ENCODE results near the gene NDUFAF8. TPM values are rescaled to one million over a fixed set of nuclear protein-coding genes. Genes with fewer than 3 reads are reported as not detected.

NDUFAF8 gene
- total RNA-seq, 2 donors from 2014 or later = 22.4 to 58.2 TPM

- Histone ChIP-seq H3K9me3 (no peaks in the 10 kb centered on the region), H3K27ac (no peak overlapping the region), H3K4me3 (no peak overlapping the region), H3K36me3 (no peaks in the 10 kb centered on the region), H3K9ac (ENCODE audit: low read depth in 2 of 2, low read length in 2 of 2) (no peak overlapping the region), H3K4me1 (peaks cover 5% of the 10 kb centered on the region), H3K27me3 (no peaks in the 10 kb centered on the region)
- intact Hi-C loops (cut with DNase I) = no loop called here
- TF ChIP-seq CTCF (IDR thresholded peaks at IDR 0.05) = no peak
- no peak for DNase-seq
These were observed 5.4 kb downstream of the NDUFAF8 start for GRCh38 chr17:81244358-81245023.

DNA sequence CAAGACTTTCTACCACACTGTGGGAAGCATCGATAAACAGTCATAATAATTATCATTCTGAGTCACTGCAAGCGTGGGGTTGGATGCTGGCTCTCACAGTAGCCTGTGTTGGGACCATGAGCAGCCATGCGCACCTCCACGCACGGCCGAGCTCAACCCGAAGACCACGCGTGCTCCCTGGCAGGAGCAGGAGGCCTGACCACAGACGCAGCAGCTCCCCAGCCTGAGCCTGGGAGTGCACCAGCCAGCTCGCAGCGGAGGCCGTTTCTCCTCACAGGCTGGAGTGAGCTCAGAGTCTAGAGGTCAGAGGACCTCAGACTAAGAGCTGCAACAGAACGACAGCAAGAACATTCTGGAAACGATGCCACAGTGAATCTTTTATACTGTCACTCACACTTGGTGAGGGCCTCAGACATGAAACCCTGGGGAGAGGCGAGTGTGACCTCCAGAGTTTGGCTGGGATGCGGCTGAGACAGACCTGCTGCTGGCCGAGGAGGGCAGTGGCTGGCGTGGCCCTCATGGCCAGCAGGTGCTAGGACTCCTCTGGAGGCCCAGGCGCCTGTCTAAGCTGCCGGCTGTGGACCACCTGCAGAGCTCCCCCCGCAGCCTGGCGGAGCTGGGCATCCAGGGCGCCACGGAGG is 6.0 kb downstream of the NDUFAF8 start:
- no peaks in the 10 kb centered on the region for H3K9me3 ChIP-seq
- H3K27me3 ChIP-seq = no peaks in the 10 kb centered on the region
- no peak overlapping the region for H3K9ac ChIP-seq (ENCODE audit: low read depth in 2 of 2, low read length in 2 of 2)
- TF ChIP-seq CTCF (IDR thresholded peaks at IDR 0.05) = no peak
- H3K27ac ChIP-seq = no peak overlapping the region
- DNase-seq = no peak
- intact Hi-C loops (cut with DNase I) = no loop called here
- H3K36me3 ChIP-seq = no peaks in the 10 kb centered on the region
- H3K4me3 ChIP-seq = no peak overlapping the region
- peaks cover under 1% of the 10 kb centered on the region for H3K4me1 ChIP-seq

DNA sequence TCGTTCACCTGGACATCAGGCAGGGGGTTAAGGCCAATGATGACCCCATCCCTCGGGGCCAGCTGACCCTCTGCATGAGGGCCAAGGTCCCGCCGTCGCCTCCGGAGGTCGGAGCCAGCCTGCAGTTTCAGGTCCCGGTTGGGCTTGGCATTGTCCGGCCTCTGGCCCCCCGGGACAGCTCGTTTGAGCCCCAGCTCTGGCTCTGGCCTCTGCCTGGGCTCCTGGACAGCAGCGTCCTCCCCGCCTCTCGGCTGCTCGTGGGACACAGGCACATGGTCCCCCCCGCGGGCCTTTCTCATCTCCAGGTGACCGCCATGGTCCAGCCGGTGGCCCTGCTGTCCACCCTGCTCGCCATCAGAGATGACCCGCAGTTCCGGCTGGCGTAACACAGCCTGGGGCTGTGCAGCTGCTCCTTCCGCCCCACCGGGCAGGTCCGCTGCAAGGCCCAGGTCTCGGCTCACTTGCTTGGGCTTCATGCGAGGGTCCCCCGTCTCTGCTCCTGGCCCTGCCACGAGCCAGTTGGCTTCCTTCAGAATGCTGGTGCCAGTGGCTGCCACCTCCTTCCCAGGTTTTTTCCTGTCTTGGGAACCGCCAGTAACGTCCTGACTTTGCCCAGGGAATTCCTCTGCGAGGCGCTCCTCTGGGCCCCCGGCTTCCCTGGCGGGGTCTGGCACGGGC is 6.7 kb downstream of the NDUFAF8 start:
- Histone ChIP-seq H3K4me1 (peaks cover 7% of the 10 kb centered on the region), H3K36me3 (no peaks in the 10 kb centered on the region), H3K27ac (no peak overlapping the region), H3K9ac (ENCODE audit: low read depth in 2 of 2, low read length in 2 of 2) (no peak overlapping the region), H3K4me3 (no peak overlapping the region), H3K9me3 (no peaks in the 10 kb centered on the region), H3K27me3 (no peaks in the 10 kb centered on the region)
- no peak for TF ChIP-seq CTCF (IDR thresholded peaks at IDR 0.05)
- no peak for DNase-seq
- intact Hi-C loops (cut with DNase I) = no loop called here

- Histone ChIP-seq H3K9ac (ENCODE audit: low read depth in 2 of 2, low read length in 2 of 2) (no peak overlapping the region), H3K4me1 (peaks cover 11% of the 10 kb centered on the region), H3K27ac (no peak overlapping the region), H3K27me3 (no peaks in the 10 kb centered on the region), H3K36me3 (no peaks in the 10 kb centered on the region), H3K4me3 (no peak overlapping the region), H3K9me3 (no peaks in the 10 kb centered on the region)
- DNase-seq = no peak
- TF ChIP-seq CTCF (IDR thresholded peaks at IDR 0.05) = no peak
- intact Hi-C loops (cut with DNase I) = no loop called here
These were observed 7.2 kb downstream of the NDUFAF8 start for GRCh38 chr17:81246343-81246670.

DNA sequence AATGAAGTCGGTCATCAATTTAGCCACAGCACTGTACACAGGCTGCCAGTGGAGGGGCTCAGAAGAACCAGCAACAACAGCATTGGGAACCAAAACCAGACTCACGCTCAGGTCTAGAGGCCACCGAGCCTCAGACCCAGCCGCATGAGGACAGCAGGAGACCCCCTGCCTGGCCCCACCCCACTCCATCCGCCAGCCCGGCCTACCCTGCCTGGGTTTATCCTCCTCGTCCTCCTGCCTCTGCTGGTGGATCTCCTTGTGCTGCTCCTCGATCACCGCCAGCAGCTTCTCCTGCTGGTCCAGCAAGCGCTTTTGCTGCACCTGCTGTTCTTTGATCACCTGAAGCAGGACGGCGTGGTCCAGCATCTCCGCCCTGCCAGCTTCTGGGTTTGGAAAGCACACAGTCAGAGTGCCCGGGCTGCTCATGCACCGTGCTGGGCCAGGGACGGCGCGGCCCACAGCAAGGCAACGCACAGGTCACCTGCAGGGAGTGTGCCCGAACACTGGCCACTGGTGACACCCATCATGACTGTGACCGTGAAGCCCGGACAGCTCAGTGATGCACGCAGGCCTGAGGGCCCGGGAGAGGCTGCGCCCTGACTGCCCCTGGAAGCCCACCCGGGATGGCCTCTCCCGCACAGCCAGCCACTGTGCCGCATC is 7.7 kb downstream of the NDUFAF8 start:
- no peaks in the 10 kb centered on the region for H3K27me3 ChIP-seq
- no peak for DNase-seq
- no peak overlapping the region for H3K9ac ChIP-seq (ENCODE audit: low read depth in 2 of 2, low read length in 2 of 2)
- no peak overlapping the region for H3K4me3 ChIP-seq
- H3K27ac ChIP-seq = no peak overlapping the region
- no peak for TF ChIP-seq CTCF (IDR thresholded peaks at IDR 0.05)
- intact Hi-C loops (cut with DNase I) = no loop called here
- no peaks in the 10 kb centered on the region for H3K9me3 ChIP-seq
- H3K36me3 ChIP-seq = no peaks in the 10 kb centered on the region
- H3K4me1 ChIP-seq = peaks cover 13% of the 10 kb centered on the region
